ENCODE measurements around the gene TTPAL. TPM values are rescaled to one million over a fixed set of nuclear protein-coding genes. Genes with fewer than 3 reads are reported as not detected.

Gene TTPAL
- total and polyA plus RNA-seq, 4 donors, result 11.6 to 39.7 (median 17.6) TPM

DNA sequence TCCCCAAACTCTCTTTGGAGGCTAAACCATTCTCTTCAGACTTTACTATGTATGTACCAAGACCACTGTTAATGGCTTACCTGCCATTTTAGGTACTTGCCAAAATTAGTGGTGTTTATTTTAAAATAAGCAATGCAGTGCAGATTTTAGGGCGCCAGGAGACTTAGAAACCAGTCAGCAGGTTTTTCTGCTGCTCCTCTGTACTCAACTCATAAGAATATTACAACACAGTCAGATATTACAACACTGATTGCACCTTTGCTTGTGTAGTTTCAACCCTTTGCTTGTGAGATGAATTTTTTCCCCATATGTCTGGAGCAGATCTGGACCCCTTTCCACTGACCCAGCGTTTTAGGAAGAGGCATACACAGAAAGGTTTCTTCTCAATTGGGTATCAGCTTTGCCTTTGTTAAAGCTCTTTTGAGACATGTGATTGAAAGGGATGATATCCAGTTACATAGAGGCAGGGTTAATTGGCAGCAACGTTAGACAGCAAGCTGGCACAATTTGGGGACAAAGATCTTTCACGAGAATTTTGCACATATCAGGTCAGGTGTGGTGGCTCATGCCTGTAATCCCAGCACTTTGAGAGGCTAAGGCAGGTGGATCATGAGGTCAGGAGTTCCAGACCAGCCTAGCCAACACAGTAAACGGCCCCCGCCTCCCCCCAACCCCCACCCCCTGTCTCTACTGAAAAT lies 6.2 kb downstream of the TTPAL start (continued):
- TF ChIP-seq, protein P1, sequence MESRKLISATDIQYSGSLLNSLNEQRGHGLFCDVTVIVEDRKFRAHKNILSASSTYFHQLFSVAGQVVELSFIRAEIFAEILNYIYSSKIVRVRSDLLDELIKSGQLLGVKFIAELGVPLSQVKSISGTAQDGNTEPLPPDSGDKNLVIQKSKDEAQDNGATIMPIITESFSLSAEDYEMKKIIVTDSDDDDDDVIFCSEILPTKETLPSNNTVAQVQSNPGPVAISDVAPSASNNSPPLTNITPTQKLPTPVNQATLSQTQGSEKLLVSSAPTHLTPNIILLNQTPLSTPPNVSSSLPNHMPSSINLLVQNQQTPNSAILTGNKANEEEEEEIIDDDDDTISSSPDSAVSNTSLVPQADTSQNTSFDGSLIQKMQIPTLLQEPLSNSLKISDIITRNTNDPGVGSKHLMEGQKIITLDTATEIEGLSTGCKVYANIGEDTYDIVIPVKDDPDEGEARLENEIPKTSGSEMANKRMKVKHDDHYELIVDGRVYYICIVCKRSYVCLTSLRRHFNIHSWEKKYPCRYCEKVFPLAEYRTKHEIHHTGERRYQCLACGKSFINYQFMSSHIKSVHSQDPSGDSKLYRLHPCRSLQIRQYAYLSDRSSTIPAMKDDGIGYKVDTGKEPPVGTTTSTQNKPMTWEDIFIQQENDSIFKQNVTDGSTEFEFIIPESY (IDR thresholded peaks at IDR 0.05), result peak; percentile 67
- TF ChIP-seq CTCF (IDR thresholded peaks at IDR 0.05; ENCODE audit: low read depth, low read length, missing input control), result no peak
- TF ChIP-seq HNF4G (IDR thresholded peaks at IDR 0.05), result no peak

- no peaks in the 10 kb centered on the region for H3K9me3 ChIP-seq (ENCODE audit: control insufficient read depth in 4 of 4, low read length in 3 of 4)
- peaks cover 0 to 43% (median 39%) of the 10 kb centered on the region in 4 donors for H3K4me1 ChIP-seq (ENCODE audit: control insufficient read depth in 4 of 4, insufficient read depth in 4 of 4, low read length in 3 of 4)
- 72% methylated on average over 5 of the region's 5 CpGs for WGBS
- H3K27ac ChIP-seq (ENCODE audit: low read depth in 1 of 2, low read length in 2 of 2), result no peak overlapping the region
- H3K36me3 ChIP-seq (ENCODE audit: control insufficient read depth in 4 of 4, insufficient read depth in 3 of 4, low read depth in 1 of 4, low read length in 3 of 4), result peaks cover 4 to 28% (median 19%) of the 10 kb centered on the region in 4 donors
- no peak for DNase-seq (ENCODE audit: low spot score)
- no peak overlapping the region for H3K4me3 ChIP-seq (ENCODE audit: low read depth in 1 of 3, low read length in 3 of 3)
- H3K9ac ChIP-seq (ENCODE audit: low read depth in 1 of 2, low read length in 2 of 2), result no peak overlapping the region
- H3K27me3 ChIP-seq (ENCODE audit: control insufficient read depth in 4 of 4, insufficient read depth in 4 of 4, low read length in 3 of 4), result no peaks in the 10 kb centered on the region
- TF ChIP-seq JUND (IDR thresholded peaks at IDR 0.05), result no peak
- TF ChIP-seq HNF4G (IDR thresholded peaks at IDR 0.05), result no peak
Measured at GRCh38 chr20:44483112-44483511, 7.4 kb downstream of the TTPAL start.

GRCh38 chr20:44485078-44485829 lies 9.6 kb downstream of the TTPAL start:
- no peak overlapping the region for H3K27ac ChIP-seq (ENCODE audit: low read depth in 1 of 2, low read length in 2 of 2)
- H3K4me1 ChIP-seq (ENCODE audit: control insufficient read depth in 4 of 4, insufficient read depth in 4 of 4, low read length in 3 of 4), result peaks cover 0 to 31% (median 26%) of the 10 kb centered on the region in 4 donors
- WGBS, result 86% methylated on average over 7 of the region's 7 CpGs
- no peaks in the 10 kb centered on the region for H3K9me3 ChIP-seq (ENCODE audit: control insufficient read depth in 4 of 4, low read length in 3 of 4)
- no peak overlapping the region for H3K9ac ChIP-seq (ENCODE audit: low read depth in 1 of 2, low read length in 2 of 2)
- DNase-seq (ENCODE audit: low spot score), result no peak
- H3K36me3 ChIP-seq (ENCODE audit: control insufficient read depth in 4 of 4, insufficient read depth in 3 of 4, low read depth in 1 of 4, low read length in 3 of 4), result peaks cover 10 to 48% (median 39%) of the 10 kb centered on the region in 4 donors
- no peak for TF ChIP-seq RXRA (IDR thresholded peaks at IDR 0.05)
- TF ChIP-seq HNF4A (conservative IDR thresholded peaks at IDR 0.05), result no peak
- no peak for TF ChIP-seq EGR1 (IDR thresholded peaks at IDR 0.05; ENCODE audit: low read depth in 2 of 2)
- TF ChIP-seq FOXA1 (IDR thresholded peaks at IDR 0.05), result no peak
- TF ChIP-seq RAD21 (IDR thresholded peaks at IDR 0.05), result no peak
- TF ChIP-seq, protein P2, sequence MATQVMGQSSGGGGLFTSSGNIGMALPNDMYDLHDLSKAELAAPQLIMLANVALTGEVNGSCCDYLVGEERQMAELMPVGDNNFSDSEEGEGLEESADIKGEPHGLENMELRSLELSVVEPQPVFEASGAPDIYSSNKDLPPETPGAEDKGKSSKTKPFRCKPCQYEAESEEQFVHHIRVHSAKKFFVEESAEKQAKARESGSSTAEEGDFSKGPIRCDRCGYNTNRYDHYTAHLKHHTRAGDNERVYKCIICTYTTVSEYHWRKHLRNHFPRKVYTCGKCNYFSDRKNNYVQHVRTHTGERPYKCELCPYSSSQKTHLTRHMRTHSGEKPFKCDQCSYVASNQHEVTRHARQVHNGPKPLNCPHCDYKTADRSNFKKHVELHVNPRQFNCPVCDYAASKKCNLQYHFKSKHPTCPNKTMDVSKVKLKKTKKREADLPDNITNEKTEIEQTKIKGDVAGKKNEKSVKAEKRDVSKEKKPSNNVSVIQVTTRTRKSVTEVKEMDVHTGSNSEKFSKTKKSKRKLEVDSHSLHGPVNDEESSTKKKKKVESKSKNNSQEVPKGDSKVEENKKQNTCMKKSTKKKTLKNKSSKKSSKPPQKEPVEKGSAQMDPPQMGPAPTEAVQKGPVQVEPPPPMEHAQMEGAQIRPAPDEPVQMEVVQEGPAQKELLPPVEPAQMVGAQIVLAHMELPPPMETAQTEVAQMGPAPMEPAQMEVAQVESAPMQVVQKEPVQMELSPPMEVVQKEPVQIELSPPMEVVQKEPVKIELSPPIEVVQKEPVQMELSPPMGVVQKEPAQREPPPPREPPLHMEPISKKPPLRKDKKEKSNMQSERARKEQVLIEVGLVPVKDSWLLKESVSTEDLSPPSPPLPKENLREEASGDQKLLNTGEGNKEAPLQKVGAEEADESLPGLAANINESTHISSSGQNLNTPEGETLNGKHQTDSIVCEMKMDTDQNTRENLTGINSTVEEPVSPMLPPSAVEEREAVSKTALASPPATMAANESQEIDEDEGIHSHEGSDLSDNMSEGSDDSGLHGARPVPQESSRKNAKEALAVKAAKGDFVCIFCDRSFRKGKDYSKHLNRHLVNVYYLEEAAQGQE (IDR thresholded peaks at IDR 0.05), result no peak
- H3K27me3 ChIP-seq (ENCODE audit: control insufficient read depth in 4 of 4, insufficient read depth in 4 of 4, low read length in 3 of 4), result no peaks in the 10 kb centered on the region
- no peak overlapping the region for H3K4me3 ChIP-seq (ENCODE audit: low read depth in 1 of 3, low read length in 3 of 3)
